HepG2 (cell line): ENCODE data around the gene PLXNA4. TPM values are rescaled to one million over a fixed set of nuclear protein-coding genes. Genes with fewer than 3 reads are reported as not detected.

Source experiments
- ATAC-seq: fragments of 200-7000 bp; cut with Tn5 transposase; 3 replicates; pipeline ENCODE4 v1.9.1; 2020; ENCODE audit warnings: mild to moderate bottlenecking, moderate library complexity
- BruUV-seq: library from RNA; stranded (reverse); fragments of 400-500 nt; replicated peaks from 2 replicates; lab custom pipeline; 2021; lab: Mats Ljungman, UMichigan
- CTCF ChIA-PET: fragments of 300-600 bp; formaldehyde crosslinking; extraction: SDS; loops from one replicate; lab custom pipeline; 2021; ENCODE audit warnings: low total read pairs, inconsistent platforms, low intra/inter-chr PET ratio; lab: Yijun Ruan, JAX
- POLR2A ChIA-PET: fragments of 350-600 bp; sonication (Branson Sonifier 250); formaldehyde crosslinking; loops from one replicate; lab custom pipeline; 2020; ENCODE audit warnings: antibody characterized with exemption, inconsistent platforms; lab: Yijun Ruan, JAX
- DNase-seq: peaks from one replicate; pipeline ENCODE4 v3.0.0-alpha.2; 2015; ENCODE audit warnings: low spot score
- FAIRE-seq: peaks from 3 replicates; lab custom pipeline; 2011; peaks lifted over from hg19 to GRCh38; lab: Jason Lieb, UNC
- H2AFZ ChIP-seq: one replicate; pipeline ENCODE4 v1.6.1; 2011; ENCODE audit warnings: low read length, inconsistent platforms
- H3K27ac ChIP-seq: fragments of 300-600 bp; 3 replicates; pipeline ENCODE4 v1.8.0; 2011; ENCODE audit warnings: mixed run types, mild to moderate bottlenecking, mixed read lengths, low read length, inconsistent platforms; ENCODE audit not compliant: insufficient read depth; ENCODE audit errors: extremely low read length
- H3K27me3 ChIP-seq, 2 experiments: fragments of 200-600 bp in 1 of 2; 2 replicates in 1 of 2; 3 replicates in 1 of 2; pipeline versions ENCODE4 v1.6.0 to v1.8.0; 2011; ENCODE audit warnings: low read length in 2 of 2, mild to moderate bottlenecking in 2 of 2, moderate library complexity in 2 of 2, inconsistent platforms in 1 of 2; ENCODE audit not compliant: insufficient read depth in 2 of 2, control insufficient read depth in 1 of 2
- H3K36me3 ChIP-seq, 2 experiments: fragments of 200-600 bp in 1 of 2; replicated peaks in 1 of 2; 2 replicates in 1 of 2; 3 replicates in 1 of 2; pipeline versions ENCODE4 v1.5.1 to v1.8.0; 2011; ENCODE audit warnings: low read length in 2 of 2, inconsistent platforms in 1 of 2; ENCODE audit not compliant: insufficient read depth in 2 of 2, control insufficient read depth in 1 of 2
- H3K4me1 ChIP-seq: 2 replicates; pipeline ENCODE4 v1.5.1; 2012; ENCODE audit warnings: low read length, inconsistent platforms; ENCODE audit not compliant: insufficient read depth
- H3K4me2 ChIP-seq: 2 replicates; pipeline ENCODE4 v1.6.0; 2011; ENCODE audit warnings: low read depth, low read length, inconsistent platforms
- H3K4me3 ChIP-seq, 3 experiments: fragments of 200-600 bp in 1 of 3; sonication (generic), shearing (Covaris generic) in 1 of 3; replicated peaks in 1 of 3; 2 replicates each; pipeline ENCODE4 v1.5.1; 2011 to 2016; ENCODE audit warnings: low read length in 3 of 3, inconsistent platforms in 2 of 3, low read depth in 2 of 3, mild to moderate bottlenecking in 2 of 3, control low read depth in 1 of 3, mixed read lengths in 1 of 3; ENCODE audit not compliant: insufficient read depth in 1 of 3
- H3K79me2 ChIP-seq: one replicate; pipeline ENCODE4 v1.6.1; 2011; ENCODE audit warnings: low read length, inconsistent platforms; ENCODE audit not compliant: insufficient read depth
- H3K9ac ChIP-seq: 2 replicates; pipeline ENCODE4 v1.6.0; 2011; ENCODE audit warnings: mild to moderate bottlenecking, low read depth, low read length, inconsistent platforms; ENCODE audit not compliant: insufficient read depth
- H3K9me3 ChIP-seq: 2 replicates; pipeline ENCODE4 v1.5.1; 2012; ENCODE audit warnings: mild to moderate bottlenecking, low read length
- H4K20me1 ChIP-seq: 2 replicates; pipeline ENCODE4 v1.6.0; 2011; ENCODE audit warnings: inconsistent platforms, mild to moderate bottlenecking, low read length, moderate library complexity; ENCODE audit not compliant: insufficient read depth
- IRF9 ChIP-seq: sonication (generic); formaldehyde crosslinking; IDR thresholded peaks from 2 replicates; pipeline ENCODE4 v1.8.0; 2022; ENCODE audit warnings: missing genetic modification reagents, mild to moderate bottlenecking, borderline replicate concordance
- ZNF451 ChIP-seq: sonication (generic); formaldehyde crosslinking; IDR thresholded peaks from 2 replicates; pipeline ENCODE4 v1.5.0; 2020; ENCODE audit warnings: mild to moderate bottlenecking, missing genetic modification reagents
- ZSCAN30 ChIP-seq: sonication (generic); formaldehyde crosslinking; IDR thresholded peaks from 2 replicates; pipeline ENCODE4 v1.5.0; 2020; ENCODE audit warnings: mild to moderate bottlenecking, missing genetic modification reagents
- WGBS: methylation state at CpG from one replicate; pipeline ENCODE4 v1.1.6; 2017; ENCODE audit warnings: low lambda C conversion rate; 5-methylcytosine and 5-hydroxymethylcytosine counted together
- in situ Hi-C: cut with HindIII; loops from 2 replicates; pipeline ENCODE4 v1.10.0; 2017; ENCODE audit warnings: low pct_unique_long_range_greater_than_20kb; ENCODE audit not compliant: extremely low pct_ligation_motif_present
- intact Hi-C: fragments of 100-400 bp; cut with micrococcal nuclease; formaldehyde crosslinking; loops from one replicate; pipeline ENCODE4 v1.10.0; 2022; ENCODE audit not compliant: unreplicated experiment
- polyA plus RNA-seq, 8 experiments: library from polyadenylated mRNA; depleted of rRNA in 3 of 8; stranded (reverse) in 7 of 8; unstranded in 1 of 8; fragments of >200 nt; fragmentation: Illumina TruSeq in 4 of 8; extraction: Trizol in 4 of 8; gene quantifications; 2 replicates each; pipeline versions ENCODE4 v1.2.1 to v1.2.3, GENCODE V29; 2011 to 2016; ENCODE audit warnings: low read depth in 4 of 8, missing spikeins in 1 of 8, mixed read lengths in 1 of 8; ENCODE audit not compliant: insufficient read depth in 1 of 8
- total RNA-seq, 5 experiments: library from RNA; depleted of rRNA; stranded (reverse); fragments of >200 nt; fragmentation: Illumina TruSeq; extraction: Trizol; gene quantifications; 2 replicates each; pipeline ENCODE4 v1.2.3, GENCODE V29; 2016; ENCODE audit warnings: low read depth in 1 of 5
- TF ChIP-seq, protein P1 (sequence below): sonication (generic); formaldehyde crosslinking; IDR thresholded peaks from 2 replicates; pipeline ENCODE4 v1.4.0; 2020; ENCODE audit warnings: missing genetic modification reagents, borderline replicate concordance

Gene PLXNA4
- total and polyA plus RNA-seq, 2 of the 13 experiments (the other 11 are each of a cell fraction or from before 2014, with no cell fraction given) = 0.01 to 0.04 TPM

DNA sequence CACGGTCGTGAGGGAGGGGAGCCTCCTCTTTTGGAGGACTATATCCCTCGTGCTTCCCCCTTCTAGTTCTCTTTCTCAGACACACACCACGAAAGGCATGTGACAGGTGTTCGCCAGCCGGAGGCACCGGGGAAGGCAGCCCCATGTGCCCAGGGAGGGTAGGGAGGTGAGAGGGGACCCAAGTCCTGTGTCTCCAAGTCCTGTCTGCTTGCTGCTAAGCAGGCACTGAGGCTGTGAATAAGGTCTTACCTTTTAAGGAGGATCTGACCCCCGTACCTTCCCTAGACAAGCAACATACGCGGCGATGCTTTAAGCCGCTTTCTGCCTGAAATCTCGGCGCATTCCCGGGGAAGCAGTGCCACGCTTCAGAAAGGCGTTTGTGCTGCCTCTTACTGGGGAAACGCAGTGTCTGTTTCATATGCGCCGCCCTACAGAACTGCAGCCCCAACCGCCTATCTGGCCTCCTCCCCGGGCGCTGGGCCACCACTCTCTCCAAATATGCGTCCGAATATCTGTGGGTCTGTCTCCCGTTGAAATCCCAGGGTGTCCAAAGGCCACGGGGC, 770 bp downstream of the PLXNA4 start:
- ATAC-seq = peak; percentile 26; the same call in 1 of the 3 replicates
- H3K79me2 ChIP-seq = no peaks in the 10 kb centered on the region
- TF ChIP-seq ZNF451 (CRISPR knock-in tag) (no peak), ZSCAN30 (CRISPR knock-in tag) (no peak), IRF9 (CRISPR knock-in tag) (no peak)
- TF ChIP-seq, protein P1, sequence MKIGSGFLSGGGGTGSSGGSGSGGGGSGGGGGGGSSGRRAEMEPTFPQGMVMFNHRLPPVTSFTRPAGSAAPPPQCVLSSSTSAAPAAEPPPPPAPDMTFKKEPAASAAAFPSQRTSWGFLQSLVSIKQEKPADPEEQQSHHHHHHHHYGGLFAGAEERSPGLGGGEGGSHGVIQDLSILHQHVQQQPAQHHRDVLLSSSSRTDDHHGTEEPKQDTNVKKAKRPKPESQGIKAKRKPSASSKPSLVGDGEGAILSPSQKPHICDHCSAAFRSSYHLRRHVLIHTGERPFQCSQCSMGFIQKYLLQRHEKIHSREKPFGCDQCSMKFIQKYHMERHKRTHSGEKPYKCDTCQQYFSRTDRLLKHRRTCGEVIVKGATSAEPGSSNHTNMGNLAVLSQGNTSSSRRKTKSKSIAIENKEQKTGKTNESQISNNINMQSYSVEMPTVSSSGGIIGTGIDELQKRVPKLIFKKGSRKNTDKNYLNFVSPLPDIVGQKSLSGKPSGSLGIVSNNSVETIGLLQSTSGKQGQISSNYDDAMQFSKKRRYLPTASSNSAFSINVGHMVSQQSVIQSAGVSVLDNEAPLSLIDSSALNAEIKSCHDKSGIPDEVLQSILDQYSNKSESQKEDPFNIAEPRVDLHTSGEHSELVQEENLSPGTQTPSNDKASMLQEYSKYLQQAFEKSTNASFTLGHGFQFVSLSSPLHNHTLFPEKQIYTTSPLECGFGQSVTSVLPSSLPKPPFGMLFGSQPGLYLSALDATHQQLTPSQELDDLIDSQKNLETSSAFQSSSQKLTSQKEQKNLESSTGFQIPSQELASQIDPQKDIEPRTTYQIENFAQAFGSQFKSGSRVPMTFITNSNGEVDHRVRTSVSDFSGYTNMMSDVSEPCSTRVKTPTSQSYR (CRISPR knock-in tag) = no peak
- TF ChIP-seq, all 625 proteins: peak for 0
- in situ Hi-C loops (loop anchor here (5.0 kb wide), 1 partner anchor 628 kb away; no protein-coding TSS in a partner anchor), intact Hi-C loops (no loop called here)
- Histone ChIP-seq H3K4me1 (no peaks in the 10 kb centered on the region), H3K27me3 (peaks cover 12 to 65% of the 10 kb centered on the region in 2 experiments), H2AFZ (no peak overlapping the region), H3K4me3 (no peak overlapping the region), H3K9ac (no peak overlapping the region), H3K9me3 (no peaks in the 10 kb centered on the region), H3K4me2 (no peak overlapping the region), H4K20me1 (no peaks in the 10 kb centered on the region), H3K36me3 (no peaks in the 10 kb centered on the region), H3K27ac (no peak overlapping the region)
- WGBS = 22% methylated on average over 15 of the region's 27 CpGs
- no peak for DNase-seq
- ChIA-PET CTCF (interaction anchor here (0.9 kb wide), 1 partner anchor 257 kb away, joined by 3 read pairs; no protein-coding TSS in a partner anchor), POLR2A (no interaction called here)
- no peak for FAIRE-seq
- no TSS peak for BruUV-seq
